PFSK-1 (cell line): ENCODE measurements around the gene CLPTM1L.

Experiments
- FOXP2 ChIP-seq: optimal IDR thresholded peaks from 2 replicates; pipeline ENCODE3; 2011; ENCODE audit warnings: borderline replicate concordance, control low read depth, inconsistent platforms; ENCODE audit not compliant: insufficient read depth; ENCODE audit errors: extremely low read length, extremely low read depth
- POLR2AphosphoS5 ChIP-seq: IDR thresholded peaks from 2 replicates; pipeline ENCODE4 v1.6.1; 2012; ENCODE audit warnings: low read depth, mild to moderate bottlenecking, control low read depth, low read length, moderate library complexity
- SIN3A ChIP-seq: IDR thresholded peaks from 2 replicates; pipeline ENCODE4 v1.6.1; 2012; ENCODE audit warnings: mild to moderate bottlenecking, low read length, moderate library complexity, borderline replicate concordance; ENCODE audit not compliant: insufficient read depth
- TAF1 ChIP-seq: IDR thresholded peaks from 2 replicates; pipeline ENCODE4 v1.6.1; 2012; ENCODE audit warnings: low read length, control low read depth, borderline replicate concordance; ENCODE audit not compliant: insufficient read depth
- TF ChIP-seq, protein P1 (sequence below), 2 experiments: IDR thresholded peaks; 2 replicates each; pipeline versions ENCODE4 v1.6.1 to v1.8.0; 2011 to 2012; ENCODE audit warnings: low read depth in 2 of 2, low read length in 2 of 2, control low read depth in 1 of 2, inconsistent platforms in 1 of 2, mild to moderate bottlenecking in 1 of 2, moderate library complexity in 1 of 2; ENCODE audit not compliant: insufficient read depth in 1 of 2

Gene CLPTM1L

GRCh38 chr5:1300581-1301083, 44.3 kb downstream of the CLPTM1L start:
- TF ChIP-seq, protein P1, sequence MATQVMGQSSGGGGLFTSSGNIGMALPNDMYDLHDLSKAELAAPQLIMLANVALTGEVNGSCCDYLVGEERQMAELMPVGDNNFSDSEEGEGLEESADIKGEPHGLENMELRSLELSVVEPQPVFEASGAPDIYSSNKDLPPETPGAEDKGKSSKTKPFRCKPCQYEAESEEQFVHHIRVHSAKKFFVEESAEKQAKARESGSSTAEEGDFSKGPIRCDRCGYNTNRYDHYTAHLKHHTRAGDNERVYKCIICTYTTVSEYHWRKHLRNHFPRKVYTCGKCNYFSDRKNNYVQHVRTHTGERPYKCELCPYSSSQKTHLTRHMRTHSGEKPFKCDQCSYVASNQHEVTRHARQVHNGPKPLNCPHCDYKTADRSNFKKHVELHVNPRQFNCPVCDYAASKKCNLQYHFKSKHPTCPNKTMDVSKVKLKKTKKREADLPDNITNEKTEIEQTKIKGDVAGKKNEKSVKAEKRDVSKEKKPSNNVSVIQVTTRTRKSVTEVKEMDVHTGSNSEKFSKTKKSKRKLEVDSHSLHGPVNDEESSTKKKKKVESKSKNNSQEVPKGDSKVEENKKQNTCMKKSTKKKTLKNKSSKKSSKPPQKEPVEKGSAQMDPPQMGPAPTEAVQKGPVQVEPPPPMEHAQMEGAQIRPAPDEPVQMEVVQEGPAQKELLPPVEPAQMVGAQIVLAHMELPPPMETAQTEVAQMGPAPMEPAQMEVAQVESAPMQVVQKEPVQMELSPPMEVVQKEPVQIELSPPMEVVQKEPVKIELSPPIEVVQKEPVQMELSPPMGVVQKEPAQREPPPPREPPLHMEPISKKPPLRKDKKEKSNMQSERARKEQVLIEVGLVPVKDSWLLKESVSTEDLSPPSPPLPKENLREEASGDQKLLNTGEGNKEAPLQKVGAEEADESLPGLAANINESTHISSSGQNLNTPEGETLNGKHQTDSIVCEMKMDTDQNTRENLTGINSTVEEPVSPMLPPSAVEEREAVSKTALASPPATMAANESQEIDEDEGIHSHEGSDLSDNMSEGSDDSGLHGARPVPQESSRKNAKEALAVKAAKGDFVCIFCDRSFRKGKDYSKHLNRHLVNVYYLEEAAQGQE (IDR thresholded peaks at IDR 0.05; ENCODE audit: insufficient read depth in 1 of 2, low read depth in 2 of 2, low read length in 2 of 2) = no peak
- TF ChIP-seq POLR2AphosphoS5 (no peak), FOXP2 (no peak), SIN3A (no peak), TAF1 (no peak)

DNA sequence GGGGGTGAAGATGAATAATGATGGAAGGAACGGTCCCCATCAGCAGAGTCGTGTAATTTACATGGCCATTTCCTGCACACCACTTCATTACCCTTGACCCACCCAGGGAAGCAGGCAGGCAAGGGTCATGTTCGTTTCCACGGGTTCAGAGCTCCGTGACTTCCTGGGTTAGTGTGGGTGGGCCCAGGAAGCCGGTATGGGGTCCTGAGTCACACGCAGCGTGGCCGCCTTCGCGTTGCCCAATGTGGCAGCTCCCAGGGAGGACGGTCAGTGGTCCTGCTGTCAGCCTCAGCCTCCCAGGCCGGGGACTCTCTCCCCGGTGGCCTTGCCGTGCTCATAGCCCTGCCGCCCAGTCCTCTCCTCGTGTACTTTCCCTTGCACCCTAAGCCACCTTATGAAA, 44.9 kb downstream of the CLPTM1L start:
- no peak for TF ChIP-seq TAF1
- no peak for TF ChIP-seq FOXP2
- TF ChIP-seq SIN3A = no peak
- no peak for TF ChIP-seq POLR2AphosphoS5
- TF ChIP-seq, protein P1 (IDR thresholded peaks at IDR 0.05; ENCODE audit: insufficient read depth in 1 of 2, low read depth in 2 of 2, low read length in 2 of 2) = no peak

- TF ChIP-seq SIN3A (no peak), FOXP2 (no peak), TAF1 (no peak), POLR2AphosphoS5 (no peak)
- TF ChIP-seq, protein P1 (IDR thresholded peaks at IDR 0.05; ENCODE audit: insufficient read depth in 1 of 2, low read depth in 2 of 2, low read length in 2 of 2) = no peak
Measured at GRCh38 chr5:1299511-1299850, 45.4 kb downstream of the CLPTM1L start.

- TF ChIP-seq, protein P1 (IDR thresholded peaks at IDR 0.05; ENCODE audit: insufficient read depth in 1 of 2, low read depth in 2 of 2, low read length in 2 of 2) = no peak
- TF ChIP-seq POLR2AphosphoS5 (no peak), TAF1 (no peak), FOXP2 (no peak), SIN3A (no peak)
Measured at GRCh38 chr5:1298723-1299510, 46.0 kb downstream of the CLPTM1L start.
